ENCODE results near the gene BTBD9. TPM values are rescaled to one million over a fixed set of nuclear protein-coding genes. Genes with fewer than 3 reads are reported as not detected.

The BTBD9 gene
- total RNA-seq, 2 experiments from 2014 or later = 8.2 to 12.2 TPM

GRCh38 chr6:38552121-38552520 lies 87.6 kb downstream of the BTBD9 start:
- CTCF ChIA-PET = interaction anchor here (0.7 kb wide), 1 partner anchor 42 kb away, joined by 3 read pairs; no protein-coding TSS in a partner anchor
- POLR2A ChIA-PET = no interaction called here
- no peak overlapping the region for H3K4me3 Mint-ChIP-seq

GRCh38 chr6:38549795-38550194 lies 89.9 kb downstream of the BTBD9 start:
- ChIA-PET POLR2A (interaction anchor here (0.6 kb wide), 1 partner anchor 416 kb away, joined by 3 read pairs; no protein-coding TSS in a partner anchor), CTCF (interaction anchor here (1.1 kb wide), 2 partner anchors 21 to 281 kb away, joined by 3 read pairs; no protein-coding TSS in a partner anchor)
- H3K4me3 Mint-ChIP-seq = no peak overlapping the region
- DNase-seq (no peak), ATAC-seq (no peak)
- H3K27me3 Mint-ChIP-seq = no peaks in the 10 kb centered on the region
- H3K9me3 Mint-ChIP-seq (ENCODE audit: low read depth) = no peaks in the 10 kb centered on the region
- peaks cover 7% of the 10 kb centered on the region for H3K36me3 Mint-ChIP-seq (ENCODE audit: low read depth)
- peaks cover 2% of the 10 kb centered on the region for H3K4me1 Mint-ChIP-seq
- intact Hi-C loops (cut with DNase I, micrococcal nuclease) = no loop called here
- H3K27ac Mint-ChIP-seq = no peak overlapping the region

More at GRCh38 chr6:38552121-38552520, 87.6 kb downstream of the BTBD9 start:
- H3K9me3 Mint-ChIP-seq (ENCODE audit: low read depth) = no peaks in the 10 kb centered on the region
- H3K27me3 Mint-ChIP-seq = no peaks in the 10 kb centered on the region
- H3K27ac Mint-ChIP-seq = no peak overlapping the region
- H3K36me3 Mint-ChIP-seq (ENCODE audit: low read depth) = peaks cover 3% of the 10 kb centered on the region
- no peak for DNase-seq
- H3K4me1 Mint-ChIP-seq = peaks cover 6% of the 10 kb centered on the region
- intact Hi-C loops (cut with DNase I, micrococcal nuclease) = no loop called here
- ATAC-seq = no peak

GRCh38 chr6:38549180-38549579 lies 90.5 kb downstream of the BTBD9 start:
- Mint-ChIP-seq H3K27ac (no peak overlapping the region), H3K4me3 (no peak overlapping the region), H3K36me3 (ENCODE audit: low read depth) (peaks cover 11% of the 10 kb centered on the region), H3K9me3 (ENCODE audit: low read depth) (no peaks in the 10 kb centered on the region), H3K4me1 (peaks cover 2% of the 10 kb centered on the region), H3K27me3 (no peaks in the 10 kb centered on the region)
- no peak for ATAC-seq
- POLR2A ChIA-PET = interaction anchor here (0.6 kb wide), 1 partner anchor 415 kb away, joined by 3 read pairs; no protein-coding TSS in a partner anchor
- CTCF ChIA-PET = interaction anchor here (1.1 kb wide), 2 partner anchors 21 to 280 kb away, joined by 3 read pairs; no protein-coding TSS in a partner anchor
- intact Hi-C loops (cut with DNase I, micrococcal nuclease) = no loop called here
- DNase-seq = no peak

- Mint-ChIP-seq H3K4me3 (no peak overlapping the region), H3K27ac (no peak overlapping the region), H3K36me3 (ENCODE audit: low read depth) (peaks cover 11% of the 10 kb centered on the region), H3K9me3 (ENCODE audit: low read depth) (no peaks in the 10 kb centered on the region), H3K4me1 (peaks cover 2% of the 10 kb centered on the region), H3K27me3 (no peaks in the 10 kb centered on the region)
- ChIA-PET POLR2A (no interaction called here), CTCF (interaction anchor here (0.6 kb wide), 1 partner anchor 218 kb away, joined by 3 read pairs; no protein-coding TSS in a partner anchor)
- intact Hi-C loops (cut with DNase I, micrococcal nuclease) = no loop called here
- no peak for ATAC-seq
- no peak for DNase-seq
Measured at GRCh38 chr6:38543022-38543421, 96.7 kb downstream of the BTBD9 start.

GRCh38 chr6:38542031-38542430 lies 97.7 kb downstream of the BTBD9 start:
- Mint-ChIP-seq H3K36me3 (ENCODE audit: low read depth) (peaks cover 7% of the 10 kb centered on the region), H3K27ac (no peak overlapping the region), H3K4me3 (no peak overlapping the region), H3K9me3 (ENCODE audit: low read depth) (no peaks in the 10 kb centered on the region), H3K4me1 (no peaks in the 10 kb centered on the region), H3K27me3 (no peaks in the 10 kb centered on the region)
- intact Hi-C loops (cut with DNase I, micrococcal nuclease) = no loop called here
- ATAC-seq (no peak), DNase-seq (no peak)
- ChIA-PET CTCF (no interaction called here), POLR2A (no interaction called here)

GRCh38 chr6:38533064-38533463 lies 106.7 kb downstream of the BTBD9 start:
- Mint-ChIP-seq H3K4me3 (no peak overlapping the region), H3K36me3 (ENCODE audit: low read depth) (peaks cover 11% of the 10 kb centered on the region), H3K27me3 (no peaks in the 10 kb centered on the region), H3K9me3 (ENCODE audit: low read depth) (peaks cover 4% of the 10 kb centered on the region), H3K27ac (no peak overlapping the region), H3K4me1 (peaks cover 13% of the 10 kb centered on the region)
- intact Hi-C loops (cut with DNase I, micrococcal nuclease) = no loop called here
- ChIA-PET CTCF (interaction anchor here (1.8 kb wide), 1 partner anchor 39 kb away, joined by 4 read pairs; no protein-coding TSS in a partner anchor), POLR2A (no interaction called here)
- no peak for ATAC-seq
- no peak for DNase-seq

- POLR2A ChIA-PET = no interaction called here
Measured at GRCh38 chr6:38531134-38531533, 108.6 kb downstream of the BTBD9 start.

GRCh38 chr6:38528196-38528965 lies 111.3 kb downstream of the BTBD9 start:
- Mint-ChIP-seq H3K4me1 (peaks cover 9% of the 10 kb centered on the region), H3K9me3 (ENCODE audit: low read depth) (peaks cover 14% of the 10 kb centered on the region)

More at GRCh38 chr6:38531134-38531533, 108.6 kb downstream of the BTBD9 start:
- H3K9me3 Mint-ChIP-seq (ENCODE audit: low read depth) = peaks cover 9% of the 10 kb centered on the region
- ATAC-seq (no peak), DNase-seq (no peak)
- CTCF ChIA-PET = no interaction called here
- H3K4me3 Mint-ChIP-seq = no peak overlapping the region
- intact Hi-C loops (cut with DNase I, micrococcal nuclease) = no loop called here
- H3K36me3 Mint-ChIP-seq (ENCODE audit: low read depth) = peaks cover 27% of the 10 kb centered on the region
- H3K27me3 Mint-ChIP-seq = no peaks in the 10 kb centered on the region
- H3K27ac Mint-ChIP-seq = no peak overlapping the region
- peaks cover 13% of the 10 kb centered on the region for H3K4me1 Mint-ChIP-seq

GRCh38 chr6:38527371-38527770 lies 112.4 kb downstream of the BTBD9 start:
- H3K27me3 Mint-ChIP-seq = no peaks in the 10 kb centered on the region
- DNase-seq (no peak), ATAC-seq (no peak)
- POLR2A ChIA-PET = no interaction called here
- intact Hi-C loops (cut with DNase I, micrococcal nuclease) = no loop called here
- no peak overlapping the region for H3K27ac Mint-ChIP-seq
- peaks cover 14% of the 10 kb centered on the region for H3K9me3 Mint-ChIP-seq (ENCODE audit: low read depth)
- CTCF ChIA-PET = no interaction called here
- peaks cover 38% of the 10 kb centered on the region for H3K36me3 Mint-ChIP-seq (ENCODE audit: low read depth)
- no peak overlapping the region for H3K4me3 Mint-ChIP-seq
- H3K4me1 Mint-ChIP-seq = peaks cover 9% of the 10 kb centered on the region

More at GRCh38 chr6:38528196-38528965, 111.3 kb downstream of the BTBD9 start:
- ChIA-PET CTCF (interaction anchor here (0.6 kb wide), 1 partner anchor 48 kb away, joined by 3 read pairs; no protein-coding TSS in a partner anchor), POLR2A (no interaction called here)
- Mint-ChIP-seq H3K4me3 (no peak overlapping the region), H3K36me3 (ENCODE audit: low read depth) (peaks cover 38% of the 10 kb centered on the region), H3K27me3 (no peaks in the 10 kb centered on the region), H3K27ac (no peak overlapping the region)
- ATAC-seq = no peak
- intact Hi-C loops (cut with DNase I, micrococcal nuclease) = no loop called here
- DNase-seq = no peak

- Mint-ChIP-seq H3K27ac (no peak overlapping the region), H3K4me1 (peaks cover 15% of the 10 kb centered on the region), H3K4me3 (no peak overlapping the region), H3K27me3 (no peaks in the 10 kb centered on the region), H3K9me3 (ENCODE audit: low read depth) (peaks cover 14% of the 10 kb centered on the region), H3K36me3 (ENCODE audit: low read depth) (peaks cover 38% of the 10 kb centered on the region)
- DNase-seq (no peak), ATAC-seq (no peak)
- CTCF ChIA-PET = no interaction called here
- POLR2A ChIA-PET = no interaction called here
- intact Hi-C loops (cut with DNase I, micrococcal nuclease) = no loop called here
Measured at GRCh38 chr6:38525888-38526287, 113.8 kb downstream of the BTBD9 start.

- intact Hi-C loops (cut with DNase I, micrococcal nuclease) = no loop called here
- DNase-seq = no peak
- H3K27me3 Mint-ChIP-seq = no peaks in the 10 kb centered on the region
- ATAC-seq = no peak
- POLR2A ChIA-PET = no interaction called here
- peaks cover 33% of the 10 kb centered on the region for H3K36me3 Mint-ChIP-seq (ENCODE audit: low read depth)
- H3K27ac Mint-ChIP-seq = no peak overlapping the region
- H3K9me3 Mint-ChIP-seq (ENCODE audit: low read depth) = peaks cover 10% of the 10 kb centered on the region
- CTCF ChIA-PET = interaction anchor here (0.8 to 1.4 kb wide), 3 partner anchors 18 to 819 kb away, joined by 3 read pairs; no protein-coding TSS in a partner anchor
- no peak overlapping the region for H3K4me3 Mint-ChIP-seq
- peaks cover 15% of the 10 kb centered on the region for H3K4me1 Mint-ChIP-seq
Measured at GRCh38 chr6:38524436-38525145, 115.1 kb downstream of the BTBD9 start.
